Amniotic stem cell (primary cell): Measurements from ENCODE around the gene RNF144B.
A peak's percentile ranks its signal among the peaks of the same experiment; 100 is the strongest.

Experiments
- DNase-seq: peaks from one replicate; lab custom pipeline; 2025; lab: John Stamatoyannopoulos, UW

RNF144B gene

DNA sequence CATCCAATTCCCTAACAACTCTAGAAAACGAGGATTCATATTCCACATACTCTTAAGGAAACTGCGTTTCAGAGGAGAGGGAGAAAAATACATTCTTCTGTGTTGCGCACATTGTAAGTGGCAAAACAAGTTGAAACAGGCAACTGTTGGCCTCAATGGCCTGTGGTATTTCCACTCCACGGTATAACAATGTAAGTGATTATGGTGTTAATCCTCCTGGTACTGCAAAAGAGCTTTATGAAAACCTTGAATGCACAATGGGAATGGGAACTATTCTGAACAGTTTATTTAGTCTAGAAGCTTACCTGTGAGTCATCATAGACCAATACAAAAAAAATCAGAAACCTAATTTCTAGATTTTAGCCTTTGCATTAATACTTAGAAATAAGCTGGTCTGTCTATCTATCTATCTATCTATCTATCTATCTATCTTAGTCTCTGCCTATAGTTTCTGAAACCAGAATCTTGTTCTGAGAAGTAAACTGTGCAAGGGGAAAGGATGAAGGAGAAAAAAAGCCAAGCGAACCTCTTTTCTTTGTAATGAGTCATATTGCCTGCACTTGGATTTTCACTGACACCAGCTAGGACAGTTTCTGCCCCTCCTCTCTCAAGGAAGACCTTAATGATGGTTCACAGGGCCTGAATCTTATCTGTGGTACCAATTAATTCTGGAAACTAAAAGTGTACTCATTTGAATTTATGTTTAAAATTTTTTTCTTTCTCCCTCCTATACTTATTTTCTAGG is 101.5 kb downstream of the RNF144B start:
- DNase-seq: no peak

DNA sequence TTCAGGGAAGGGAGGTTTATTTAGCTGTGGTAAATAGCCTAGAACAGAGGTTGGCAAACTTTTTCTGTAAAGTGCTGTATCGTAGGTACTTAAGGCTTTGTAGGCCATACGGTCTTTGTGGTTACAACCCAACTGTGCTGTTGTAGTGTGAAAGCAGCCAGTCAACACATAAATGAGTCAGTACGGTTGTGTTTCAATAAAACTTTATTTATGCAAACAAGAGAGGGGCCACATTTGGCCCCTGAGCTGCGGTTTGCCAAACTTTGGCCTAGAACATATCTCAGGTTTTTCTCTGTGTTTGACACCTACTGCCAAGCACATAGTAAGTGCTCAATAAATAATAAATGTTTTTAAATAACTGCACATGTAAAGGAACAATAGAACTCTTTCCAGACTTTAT is 102.2 kb downstream of the RNF144B start:
- DNase-seq: no peak

DNA sequence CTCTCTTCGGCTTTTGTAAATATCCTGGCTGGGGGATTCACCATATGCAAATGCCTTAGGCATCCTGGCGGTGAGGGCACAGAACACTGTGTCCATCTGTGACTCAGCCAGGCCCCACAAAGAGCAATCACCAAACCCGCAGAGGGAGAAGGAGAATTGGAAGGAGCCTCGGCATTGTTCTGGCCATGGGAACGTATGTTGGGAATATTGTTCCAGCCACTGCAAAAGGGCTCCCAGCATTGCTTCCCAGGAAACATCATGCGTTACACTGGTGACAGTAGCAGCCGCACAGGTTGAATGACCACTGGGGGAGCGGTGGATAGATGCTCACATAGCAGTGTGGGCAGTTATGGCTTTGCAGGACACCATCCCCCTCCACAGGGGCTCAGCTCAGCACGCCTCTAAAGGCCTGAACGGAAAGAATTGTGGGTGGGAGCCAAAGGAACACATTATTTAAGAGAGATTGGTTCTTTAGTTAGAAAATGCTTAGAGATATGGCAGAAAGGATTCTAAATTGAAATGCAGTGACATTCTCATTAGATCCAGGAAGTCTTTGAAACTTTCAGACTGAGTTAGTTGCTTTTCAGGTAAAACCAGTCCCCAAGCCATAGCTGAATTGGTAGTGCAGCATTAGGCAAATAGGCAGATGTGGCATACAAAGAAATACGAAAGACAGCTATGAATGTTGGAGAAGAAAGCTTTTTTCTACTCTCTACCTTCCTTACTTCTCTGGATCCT is 104.3 kb downstream of the RNF144B start:
- DNase-seq: no peak

DNA sequence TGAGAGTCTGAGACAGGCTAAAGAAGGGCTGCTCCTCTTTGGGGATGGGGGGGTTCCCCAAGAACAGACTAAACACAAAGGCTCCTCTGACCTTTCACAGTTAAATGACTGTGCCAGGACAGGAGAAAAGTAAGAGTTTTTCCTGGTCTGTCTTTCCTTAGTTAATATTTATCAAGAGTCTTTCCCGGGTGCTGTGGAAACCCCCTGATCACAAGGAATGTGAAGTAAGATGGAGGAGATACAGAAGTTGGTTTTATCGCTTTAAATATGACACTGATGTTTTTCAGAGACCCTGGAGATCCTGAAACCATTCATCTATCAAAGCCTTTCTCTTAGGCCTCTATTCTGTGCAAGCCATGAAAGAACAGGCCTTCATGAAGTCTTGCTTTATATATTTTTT is 105.8 kb downstream of the RNF144B start:
- DNase-seq: no peak

DNA sequence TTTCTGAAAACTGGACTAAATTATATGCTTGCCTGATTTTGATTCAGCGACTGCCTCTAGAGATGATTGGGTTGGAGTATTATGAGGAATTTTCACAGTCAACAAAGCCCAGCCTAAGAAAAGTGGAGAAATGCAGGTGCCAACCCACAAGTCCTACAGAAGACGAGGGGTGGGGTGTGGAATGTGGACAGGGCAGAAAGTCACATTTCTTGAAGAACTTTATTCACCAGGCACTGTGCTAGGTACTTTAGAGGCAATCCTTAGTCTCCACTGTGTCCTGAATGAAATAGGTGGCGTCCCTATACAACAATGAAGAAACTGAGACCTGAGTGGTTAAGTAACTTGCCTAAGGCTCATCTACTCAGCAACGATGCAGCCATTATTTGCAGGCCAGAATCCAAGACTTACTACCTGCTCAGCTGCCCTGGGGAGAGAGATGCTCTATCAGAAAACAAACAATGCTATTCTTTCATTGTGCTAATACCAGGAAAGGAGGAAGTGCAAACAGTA is 106.3 kb downstream of the RNF144B start:
- no peak for DNase-seq

DNA sequence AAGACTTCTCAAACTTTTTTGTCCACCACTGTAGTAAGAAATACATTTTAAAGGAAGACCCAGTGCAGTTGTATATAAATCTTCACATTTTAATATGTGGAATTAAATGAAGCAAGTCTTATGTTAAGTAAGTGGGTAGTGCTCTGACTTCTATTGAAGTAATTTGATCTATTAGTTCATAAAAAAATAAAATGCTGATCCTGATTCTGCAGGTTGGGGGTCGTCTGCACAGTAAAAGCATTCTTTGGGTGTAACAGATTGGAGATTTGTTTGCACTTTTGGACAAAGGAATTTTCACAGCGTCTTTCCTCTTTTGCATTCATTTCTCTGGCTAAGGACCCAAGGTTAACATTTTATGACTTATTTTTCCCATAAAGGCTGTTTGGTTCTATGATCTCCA is 106.8 kb downstream of the RNF144B start:
- no peak for DNase-seq

DNA sequence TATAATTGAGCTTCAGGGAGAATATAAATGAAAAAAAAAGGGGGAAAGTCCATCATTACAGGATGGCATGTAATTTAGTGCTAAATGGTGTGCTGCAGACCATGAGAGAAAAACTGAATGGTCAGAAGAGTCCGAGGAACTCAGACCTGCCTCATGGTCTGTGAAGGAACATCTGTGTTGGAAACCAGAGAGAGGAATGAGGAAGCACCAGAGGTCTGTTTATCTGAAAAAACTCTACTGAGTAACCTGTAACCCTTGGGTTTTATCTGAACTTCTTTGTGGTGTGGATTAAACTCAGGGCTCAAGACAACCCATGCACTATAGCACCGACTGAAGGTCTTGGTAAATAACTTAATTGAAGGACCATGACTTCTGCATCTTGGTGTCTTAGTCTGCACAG is 108.1 kb downstream of the RNF144B start:
- DNase-seq: no peak

DNA sequence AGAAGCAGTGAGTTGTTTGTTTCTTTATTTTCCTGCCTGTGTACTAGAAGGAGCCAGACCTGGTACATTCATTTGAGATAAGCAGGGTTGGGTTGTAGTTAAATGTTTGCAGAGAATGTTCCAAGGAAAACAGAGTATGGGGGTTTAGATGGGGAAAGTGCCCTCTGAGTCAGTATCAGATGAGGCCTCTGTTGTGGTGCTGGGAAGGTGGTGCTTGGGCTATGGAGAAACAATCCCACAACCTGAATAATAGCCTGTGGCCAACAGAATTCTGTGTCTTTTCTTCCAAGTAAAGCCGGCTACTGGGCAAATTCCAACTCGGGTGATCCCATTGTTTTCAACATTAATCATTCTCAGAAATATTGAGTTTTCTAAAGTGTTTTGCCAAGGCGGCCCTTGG is 109.3 kb downstream of the RNF144B start:
- no peak for DNase-seq

DNA sequence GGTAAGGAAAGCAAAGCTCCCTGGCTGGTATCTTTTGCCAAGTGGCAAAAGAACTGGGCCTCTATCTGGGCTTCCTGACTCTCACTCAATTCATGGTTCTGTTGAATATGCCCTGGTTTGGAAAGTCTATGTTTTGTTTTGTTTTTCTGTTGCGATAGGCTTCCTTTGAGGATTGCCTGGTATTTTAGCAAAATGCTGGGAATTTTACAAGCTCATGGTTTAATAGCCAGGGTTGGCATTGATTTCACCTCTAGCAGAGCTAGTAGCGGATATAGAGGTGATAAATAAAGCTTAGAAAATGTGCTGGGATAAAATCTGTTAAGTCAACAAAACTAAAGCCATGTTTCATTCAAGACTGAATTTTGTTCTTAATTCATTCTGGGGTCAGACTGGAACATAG is 109.9 kb downstream of the RNF144B start:
- DNase-seq: no peak

DNA sequence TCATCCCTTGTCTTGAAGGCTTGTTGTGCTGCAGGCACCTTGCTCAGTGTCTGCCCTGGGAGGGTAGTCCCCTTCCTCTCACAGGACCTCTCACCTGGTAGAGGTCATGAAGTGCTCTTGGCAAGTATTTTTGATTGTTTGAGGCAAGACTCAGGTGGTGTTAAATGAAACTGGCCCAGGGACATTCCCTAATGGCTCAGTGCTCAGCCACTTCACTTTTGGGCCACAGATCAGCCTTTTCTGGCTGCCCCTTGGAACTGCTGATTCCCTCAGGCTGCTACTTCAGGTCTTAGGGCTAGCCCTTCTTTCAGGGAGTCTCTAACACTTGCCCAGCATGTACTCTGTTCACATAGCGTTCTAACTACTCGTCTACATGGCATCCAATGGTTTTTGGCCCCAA is 111.3 kb downstream of the RNF144B start:
- no peak for DNase-seq

DNA sequence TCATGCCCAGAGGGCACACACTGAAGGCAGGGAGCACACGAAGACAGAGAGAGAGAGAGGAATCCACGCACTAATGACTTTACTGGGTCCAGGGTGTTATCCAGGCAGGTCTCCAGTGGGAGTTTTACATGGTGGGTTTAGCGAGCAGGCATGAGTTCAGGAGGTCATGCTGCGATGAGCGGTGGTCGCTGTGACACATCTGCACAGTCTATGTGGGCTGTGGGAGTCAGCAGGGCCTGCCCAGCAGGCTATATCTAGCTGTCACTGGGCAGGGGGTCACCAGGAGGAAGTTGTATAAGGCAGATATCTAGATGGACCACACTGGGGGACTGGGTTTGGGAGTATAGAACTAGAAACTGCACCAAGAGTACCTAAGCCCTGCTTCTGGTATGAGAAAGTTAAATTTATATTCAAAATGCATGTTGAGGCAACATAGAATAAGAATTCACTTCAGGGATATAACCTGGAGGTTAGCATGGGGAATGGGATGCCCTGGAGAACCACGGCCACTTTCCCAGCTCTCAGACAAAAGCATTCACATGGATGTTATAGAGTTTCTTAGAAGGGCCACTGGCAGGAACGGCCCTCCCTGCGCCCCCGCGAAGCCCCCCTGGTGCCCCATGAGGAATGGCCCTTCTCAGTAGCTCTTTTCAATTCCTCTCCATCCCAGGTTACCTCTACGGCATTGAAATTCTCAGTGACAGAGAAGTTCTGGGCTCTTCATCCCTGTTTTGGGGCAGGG is 113.9 kb downstream of the RNF144B start:
- no peak for DNase-seq

DNA sequence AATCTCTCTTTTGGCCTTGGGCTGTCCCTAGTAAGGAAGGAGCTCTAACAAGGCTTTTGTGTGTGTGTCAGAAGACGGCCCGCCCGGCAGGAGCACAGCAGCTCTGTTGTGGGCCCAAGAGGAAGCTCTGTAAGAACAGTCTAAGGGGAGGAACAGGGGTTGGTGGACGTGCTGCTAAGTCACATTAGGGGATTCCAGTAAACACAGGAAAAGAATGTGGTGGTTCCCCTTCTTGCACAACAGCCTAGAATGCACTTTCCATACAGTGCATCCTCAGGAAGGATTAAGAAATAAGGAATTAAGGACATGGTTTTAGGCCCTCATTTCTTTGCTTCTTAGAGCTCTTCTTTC is 114.5 kb downstream of the RNF144B start:
- DNase-seq: peak; percentile 40

DNA sequence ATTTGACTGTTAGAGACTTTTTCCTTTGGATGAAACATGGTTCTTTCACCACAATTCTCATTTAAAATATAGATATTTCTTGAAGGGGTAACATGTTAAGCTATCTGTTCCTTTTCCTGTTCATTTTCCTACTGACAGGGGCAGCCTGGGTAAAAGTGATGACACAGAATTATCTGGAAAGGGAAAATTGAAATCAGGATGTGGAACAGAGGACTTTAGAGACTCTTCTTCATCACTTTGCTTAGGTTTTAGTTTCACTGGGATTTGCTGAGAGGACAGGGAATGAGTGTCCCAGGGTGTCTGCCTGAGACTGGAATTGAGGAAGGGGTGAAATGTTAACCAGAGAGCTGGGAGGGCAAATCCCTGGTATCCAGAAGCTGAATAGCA is 116.0 kb downstream of the RNF144B start:
- no peak for DNase-seq

DNA sequence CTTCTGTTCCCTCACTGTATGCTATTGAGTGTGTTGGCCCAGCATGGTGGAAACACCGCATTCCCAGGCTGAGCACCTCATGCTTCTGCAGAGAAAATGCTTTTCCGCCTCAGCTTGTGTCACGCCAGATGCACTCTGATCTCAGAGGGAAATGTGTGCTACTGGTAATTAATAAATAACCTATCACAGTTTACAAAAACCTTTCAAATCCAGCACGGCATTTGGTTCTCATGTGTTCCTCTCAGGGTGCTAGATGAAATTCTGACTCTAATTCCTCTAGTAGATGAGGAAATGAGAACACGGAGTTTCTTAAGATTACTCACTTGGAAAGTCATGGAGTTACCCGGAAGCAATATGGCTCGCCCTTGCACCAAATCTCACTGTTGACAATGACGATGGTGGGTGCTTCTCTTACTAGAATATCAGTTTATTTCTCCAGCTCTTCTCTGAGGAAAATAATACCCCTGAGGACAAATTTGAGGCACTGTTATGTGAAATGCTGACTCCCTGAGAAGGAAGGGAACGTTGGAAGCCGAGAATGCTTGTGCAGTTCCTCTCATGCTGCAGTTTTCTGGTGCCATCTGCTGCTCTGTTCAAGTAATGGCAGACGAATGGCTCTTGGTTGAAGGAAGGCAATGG is 116.6 kb downstream of the RNF144B start:
- peak; percentile 80 for DNase-seq

DNA sequence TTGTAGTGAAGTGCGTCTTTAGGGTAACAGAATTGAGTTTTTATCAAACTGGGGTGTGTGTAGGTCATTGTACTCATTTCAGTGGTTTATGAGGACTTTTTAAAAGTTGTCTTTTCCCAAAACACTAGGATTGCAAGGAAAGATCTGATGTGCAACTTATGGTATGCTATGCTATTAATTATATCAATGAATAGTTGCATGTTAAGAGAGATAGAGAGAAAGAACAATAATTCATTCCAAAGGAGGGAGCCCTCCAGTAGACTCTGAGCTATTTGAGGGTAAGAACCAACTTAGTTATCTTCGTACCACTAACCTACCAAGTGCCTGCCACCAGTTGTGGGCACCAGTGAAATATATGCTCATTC is 117.1 kb downstream of the RNF144B start:
- DNase-seq: no peak

DNA sequence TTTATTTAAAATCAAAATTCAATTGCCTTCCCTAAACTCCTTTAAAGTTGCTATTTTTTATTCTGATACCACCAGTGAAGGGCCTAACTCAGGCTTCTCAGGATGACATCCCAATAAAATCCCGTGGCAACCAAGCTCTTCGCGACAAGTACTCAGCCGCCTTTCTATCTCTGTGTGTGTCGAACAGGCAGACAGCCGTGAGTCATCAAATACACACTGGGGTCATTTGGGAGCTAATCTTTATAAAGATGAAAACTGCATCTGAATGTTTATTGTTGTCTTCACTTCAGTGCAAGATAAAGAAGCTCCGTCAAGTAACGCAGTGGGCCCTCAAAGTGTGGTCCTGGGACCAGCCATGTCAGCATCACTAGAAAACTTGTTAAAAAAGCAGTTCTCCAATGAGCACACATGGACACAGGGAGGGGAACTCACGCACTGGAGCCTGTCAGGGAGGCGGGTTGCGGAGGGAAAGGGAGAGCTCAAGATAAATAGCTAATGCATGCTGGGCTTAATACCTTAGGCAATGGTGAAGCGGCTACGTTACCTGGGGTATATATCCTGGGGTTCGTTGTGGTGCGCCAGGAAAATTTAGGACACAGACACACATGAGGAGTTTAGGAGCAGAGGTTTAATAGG is 119.3 kb downstream of the RNF144B start:
- DNase-seq: no peak

DNA sequence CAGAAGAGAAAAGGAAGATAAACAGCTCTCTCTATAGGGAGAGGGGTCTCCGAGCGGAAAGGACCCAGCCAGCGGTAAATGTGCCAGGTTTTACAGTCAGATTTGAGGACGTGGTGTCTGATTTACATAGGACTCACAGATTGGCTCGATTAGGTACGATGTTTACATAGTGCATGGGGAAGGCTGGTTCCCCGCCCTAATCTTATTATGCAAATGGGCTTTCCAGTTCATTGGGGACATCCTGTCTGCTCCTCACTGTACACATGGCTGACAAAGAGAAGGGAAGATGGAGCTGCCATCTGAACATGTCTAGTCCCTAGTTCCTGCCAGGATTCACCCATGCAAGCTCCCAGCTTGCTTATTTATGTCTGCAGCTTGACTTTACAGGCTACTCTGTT is 119.9 kb downstream of the RNF144B start:
- DNase-seq: no peak

DNA sequence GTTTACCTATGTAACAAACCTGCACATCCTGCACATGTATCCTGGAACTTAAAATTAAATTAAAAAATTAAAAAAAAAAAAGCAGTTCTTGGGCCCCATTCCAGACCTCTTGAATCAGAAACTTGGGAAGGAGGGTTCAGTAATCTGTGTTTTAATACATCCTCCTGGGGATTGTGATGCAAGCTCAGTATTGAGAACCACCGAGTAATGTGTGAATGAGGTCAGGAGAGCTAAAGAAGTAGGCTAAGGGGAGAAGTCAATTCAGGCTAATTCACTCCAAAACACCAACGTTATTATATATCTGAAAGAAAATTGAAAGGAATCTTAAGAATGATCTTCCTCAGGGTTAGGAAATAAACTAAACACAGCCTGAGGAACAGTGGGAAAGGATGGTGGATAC is 120.4 kb downstream of the RNF144B start:
- DNase-seq: no peak

DNA sequence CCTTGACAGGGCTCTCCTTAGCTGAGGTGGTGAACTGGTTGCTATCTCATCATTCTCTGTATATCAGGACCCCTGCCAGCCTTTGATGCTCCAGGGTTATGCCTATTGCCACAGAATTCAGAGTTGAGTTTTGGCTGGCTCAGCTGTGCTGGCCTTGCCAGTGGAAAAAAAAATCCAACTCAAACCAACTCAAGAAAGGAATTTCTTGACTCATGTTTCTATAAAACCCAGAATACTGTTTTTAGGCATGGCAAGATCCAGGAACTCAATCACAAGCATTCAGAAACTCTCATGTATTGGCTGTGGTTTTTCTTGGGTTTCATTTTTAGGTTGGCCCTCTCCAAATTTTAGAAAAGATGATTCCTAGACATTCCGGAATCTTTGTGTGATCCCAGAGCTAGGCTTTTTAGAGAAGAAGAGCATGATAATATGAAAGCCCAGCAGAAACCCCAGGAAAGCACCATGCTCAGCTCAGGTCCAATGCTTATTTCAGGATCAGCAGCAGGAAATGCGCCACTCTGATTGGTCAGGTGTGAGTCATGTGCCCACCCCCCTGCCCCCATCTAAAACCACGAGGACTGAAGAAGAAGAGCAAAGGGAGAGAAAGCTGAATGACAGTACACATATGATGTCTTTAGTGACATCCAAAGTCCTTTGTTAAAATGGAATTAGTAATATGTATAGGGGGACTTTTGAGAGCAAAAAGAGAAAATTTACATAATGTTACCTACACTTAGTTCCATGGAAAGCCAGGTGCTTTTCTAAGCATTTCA is 122.9 kb downstream of the RNF144B start:
- DNase-seq: no peak

DNA sequence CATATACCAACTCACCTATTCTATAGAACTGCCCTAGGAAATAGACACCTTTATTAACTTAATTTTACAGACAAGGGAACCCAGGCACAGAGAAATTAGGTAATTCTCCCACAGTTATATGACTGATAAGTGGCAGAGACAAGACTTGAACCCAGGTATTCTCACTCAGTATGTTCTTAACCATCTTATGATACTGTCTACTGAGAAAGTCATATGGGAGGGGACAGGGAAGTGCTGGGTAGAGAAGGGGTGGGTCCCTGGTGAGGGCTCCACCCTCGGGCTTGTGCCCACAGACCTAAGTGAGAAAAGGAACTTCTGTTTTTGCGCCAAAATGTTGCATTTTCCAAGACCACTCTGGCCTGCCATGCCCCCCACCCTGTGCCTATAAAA is 123.5 kb downstream of the RNF144B start:
- DNase-seq: no peak

DNA sequence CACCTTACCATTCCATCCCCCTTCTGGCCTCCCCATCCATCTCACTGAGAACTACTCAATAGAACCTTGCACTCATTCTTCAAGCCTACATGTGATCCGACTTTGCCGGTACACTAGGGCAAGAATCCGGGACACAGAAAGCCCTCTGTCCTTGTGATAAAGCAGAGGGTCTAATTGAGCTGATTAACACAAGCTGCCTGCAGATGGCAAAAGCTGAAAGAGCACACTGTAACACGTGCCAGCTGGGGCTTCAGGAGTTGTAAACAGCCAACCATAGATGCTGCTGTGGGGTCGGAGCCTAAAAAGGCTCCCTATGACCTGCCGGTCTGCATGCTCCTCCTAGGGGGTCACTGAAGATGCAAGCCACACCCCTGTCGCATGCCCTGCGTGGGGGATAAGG is 124.1 kb downstream of the RNF144B start:
- DNase-seq: no peak
